ENCODE measurements around the gene SUSD2. TPM values are rescaled to one million over a fixed set of nuclear protein-coding genes. Genes with fewer than 3 reads are reported as not detected.

SUSD2 gene
- total and polyA plus RNA-seq, 2 of the 4 experiments (the other 2 are of a cell fraction): 0.18 to 1.6 TPM

GRCh38 chr22:24137595-24137994 is 43.7 kb upstream of the SUSD2 start:
- Histone ChIP-seq H3K14ac (replicated peaks; ENCODE audit: low read depth, low read length) (peak overlapping the region; percentile 17; the same call in 1 of the 2 replicates), H3K18ac (ENCODE audit: low read depth, low read length) (no peak overlapping the region), H4K5ac (ENCODE audit: low read depth, low read length) (no peak overlapping the region), H3K4me2 (ENCODE audit: low read depth, low read length) (no peak overlapping the region), H3K9me3 (ENCODE audit: control insufficient read depth, insufficient read depth, low read length) (no peaks in the 10 kb centered on the region), H4K20me1 (ENCODE audit: insufficient read depth, low read length) (peaks cover 10% of the 10 kb centered on the region; the same call in 1 of the 2 replicates), H2BK5ac (ENCODE audit: low read depth, low read length, poor library complexity, severe bottlenecking) (no peak overlapping the region), H2AFZ (replicated peaks; ENCODE audit: low read length, poor library complexity) (peak overlapping the region; percentile 19), H3K27ac (ENCODE audit: insufficient read depth, low read length) (no peak overlapping the region), H3K4me3 (ENCODE audit: insufficient read depth, low read depth, low read length) (no peak overlapping the region), H4K8ac (ENCODE audit: low read depth in 2 of 2, low read length in 2 of 2) (peak overlapping the region in 1 of 2 experiments; percentile 19; a peak in 1 of 4 replicates), H3K23ac (ENCODE audit: low read depth, low read length) (no peak overlapping the region), H2AK5ac (ENCODE audit: low read depth, low read length) (peak overlapping the region; percentile 86), H3K27me3 (ENCODE audit: control insufficient read depth, insufficient read depth, low read length) (no peaks in the 10 kb centered on the region), H3K56ac (ENCODE audit: extremely low read depth, insufficient read depth, low read length) (no peak overlapping the region), H2BK15ac (ENCODE audit: low read depth, low read length) (no peak overlapping the region; the same call in 2 of the 3 replicates), H2AK9ac (replicated peaks; ENCODE audit: low read depth, low read length, poor library complexity) (no peak overlapping the region), H3K9ac (ENCODE audit: low read depth, low read length) (no peak overlapping the region), H2BK20ac (ENCODE audit: low read depth, low read length) (peak overlapping the region; percentile 16; the same call in 1 of the 2 replicates), H2BK120ac (ENCODE audit: low read depth, low read length) (no peak overlapping the region), H3K4me1 (ENCODE audit: control insufficient read depth, insufficient read depth, low read length) (peaks cover 22% of the 10 kb centered on the region), H3K9me1 (ENCODE audit: insufficient read depth, low read length) (peaks cover 38% of the 10 kb centered on the region), H4K91ac (ENCODE audit: insufficient read depth, low read depth, low read length) (no peak overlapping the region; the same call in 1 of the 2 replicates), H3K4ac (ENCODE audit: low read depth, low read length) (peak overlapping the region; percentile 30; the same call in 1 of the 2 replicates), H3K79me1 (ENCODE audit: low read depth in 1 of 2, low read length in 2 of 2) (peaks cover 17 to 32% of the 10 kb centered on the region in 2 experiments), H3K36me3 (ENCODE audit: control insufficient read depth, insufficient read depth, low read length) (peaks cover 13% of the 10 kb centered on the region)
- intact Hi-C loops (cut with micrococcal nuclease) (no loop called here), in situ Hi-C loops (cut with MboI; ENCODE audit: low sequenced_read_pairs) (no loop called here), dilution Hi-C loops (cut with HindIII; ENCODE audit: low sequenced_read_pairs, unreplicated experiment) (no loop called here)
- TF ChIP-seq RCOR1 (IDR thresholded peaks at IDR 0.05; ENCODE audit: insufficient replicate concordance, low read length): no peak
- no peak for TF ChIP-seq MAZ (IDR thresholded peaks at IDR 0.05; ENCODE audit: borderline replicate concordance, low read depth, low read length)
- 0 out of 2 replicates have a peak, but pooled peaks have one; percentile 11 for TF ChIP-seq CEBPB (IDR thresholded peaks at IDR 0.05; ENCODE audit: low read depth, low read length)
- TF ChIP-seq MXI1 (IDR thresholded peaks at IDR 0.05; ENCODE audit: borderline replicate concordance, low read depth, low read length): no peak
- TF ChIP-seq MAFK (IDR thresholded peaks at IDR 0.05; ENCODE audit: low read depth, low read length): peak; percentile 43; the same call in 1 of the 2 replicates
- TF ChIP-seq POLR2A (IDR thresholded peaks at IDR 0.05; ENCODE audit: low read depth, low read length): no peak
- TF ChIP-seq RAD21 (IDR thresholded peaks at IDR 0.05; ENCODE audit: low read length): no peak
- DNase-seq (peak; percentile 86), ATAC-seq (ENCODE audit: low read depth) (peak; percentile 81)
- WGBS, 2 experiments (ENCODE audit: extremely low coverage in 2 of 2, insufficient read length in 1 of 2): no CpG with 5 or more reads among the region's 2 CpGs
- ChIA-PET CTCF (interaction anchor here (1.5 kb wide), 1 partner anchor 19 kb away, joined by 6 read pairs; no protein-coding TSS in a partner anchor), POLR2A (ENCODE audit: unreplicated experiment) (no interaction called here)
- BruUV-seq (replicated peaks): no TSS peak

Data from IMR-90 (cell line).